Ovary (tissue), 9 donors: Measurements from ENCODE around the gene CTBP1. TPM values are rescaled to one million over a fixed set of nuclear protein-coding genes. Genes with fewer than 3 reads are reported as not detected.

Experiments
- DNase-seq, 5 donors: peaks; one replicate each; pipeline ENCODE4 v3.0.0-alpha.2; 2019 to 2020
- H3K27ac ChIP-seq, 2 donors: fragments of 200-600 bp; one replicate each; pipeline versions ENCODE4 v1.5.1 to v1.8.0; 2019 to 2022
- H3K27me3 ChIP-seq: fragments of 200-600 bp; one replicate; pipeline ENCODE4 v1.8.0; 2022
- H3K36me3 ChIP-seq: fragments of 200-600 bp; sonication (generic); one replicate; pipeline ENCODE4 v1.5.1; 2019
- H3K4me1 ChIP-seq: one replicate; pipeline ENCODE4 v1.8.1; 2013; ENCODE audit warnings: mild to moderate bottlenecking, moderate library complexity; ENCODE audit not compliant: insufficient read depth
- H3K4me3 ChIP-seq: fragments of 200-600 bp; sonication (generic); one replicate; pipeline ENCODE4 v1.5.1; 2017
- H3K9me3 ChIP-seq, 2 donors: fragments of 200-600 bp in 1 of 2; sonication (generic) in 1 of 2; one replicate each; pipeline versions ENCODE4 v1.5.1 to v1.8.1; 2013 to 2019; ENCODE audit warnings: mild to moderate bottlenecking in 1 of 2, moderate library complexity in 1 of 2
- EP300 ChIP-seq: sonication (generic); formaldehyde crosslinking; IDR thresholded peaks from one replicate; pipeline ENCODE4 v1.6.1; 2017; ENCODE audit warnings: antibody characterized with exemption
- POLR2A ChIP-seq: fragments of 450-650 bp; IDR thresholded peaks from one replicate; pipeline ENCODE4 v1.6.1; 2017; ENCODE audit warnings: antibody characterized with exemption, mild to moderate bottlenecking, moderate library complexity
- WGBS, 3 donors: extraction: QIAGEN DNeasy Blood & Tissue Kit in 1 of 3; methylation state at CpG; one replicate each; pipeline versions ENCODE4 v1.1.5 to v1.1.7; 2013 to 2017; 5-methylcytosine and 5-hydroxymethylcytosine counted together
- intact Hi-C, 4 donors: fragments of 100-400 bp; cut with DNase I; formaldehyde crosslinking; loops; one replicate each; pipeline versions ENCODE4 v1.11.0 to v1.15.1; 2022 to 2023
- polyA plus RNA-seq, 2 donors: library from polyadenylated mRNA; stranded (reverse); fragments of 200-250 nt in 1 of 2; fragments of 350-450 nt in 1 of 2; fragmentation: Illumina TruSeq in 1 of 2; extraction: RNeasy Lipid Tissue Mini Kit (QIAGEN cat#74804) in 1 of 2; gene quantifications; one replicate each; pipeline ENCODE4 v1.2.3, GENCODE V29; 2013 to 2014
- total RNA-seq, 7 donors: library from RNA; depleted of rRNA in 2 of 7; stranded (reverse); fragments of >200 nt in 2 of 7; fragmentation: NEBNext Ultra II Directional in 3 of 7; extraction: Animal tissue kit (Norgen Biotek cat#: 25700) in 3 of 7; gene quantifications; one replicate each; pipeline versions ENCODE4 v1.1.0 to v1.2.4, GENCODE V29; 2016 to 2023
- TF ChIP-seq, protein P1 (sequence below), 3 donors: fragments of 450-650 bp in 2 of 3; fragments of 200-600 bp in 1 of 3; IDR thresholded peaks; one replicate each; pipeline versions ENCODE4 v1.5.1 to v1.8.0; 2016 to 2022; ENCODE audit warnings: antibody characterized with exemption in 3 of 3, mild to moderate bottlenecking in 1 of 3
- donor health status: DM: no; HTN: no; CAD: no; lungs with moderate emphysema.
- donor health status: DM: no; HTN: no; CAD: no.
- donor health status: Bipolar disorder and iron deficiency.
- donor health status: DM: yes; HTN: yes; CAD: no.
- donor health status: DM: no; HTN: no; CAD: no.
- donor health status: DM: yes; HTN: yes; CAD: no.

Gene CTBP1
- total and polyA plus RNA-seq, 9 donors, result 45.7 to 231 (median 141) TPM

DNA sequence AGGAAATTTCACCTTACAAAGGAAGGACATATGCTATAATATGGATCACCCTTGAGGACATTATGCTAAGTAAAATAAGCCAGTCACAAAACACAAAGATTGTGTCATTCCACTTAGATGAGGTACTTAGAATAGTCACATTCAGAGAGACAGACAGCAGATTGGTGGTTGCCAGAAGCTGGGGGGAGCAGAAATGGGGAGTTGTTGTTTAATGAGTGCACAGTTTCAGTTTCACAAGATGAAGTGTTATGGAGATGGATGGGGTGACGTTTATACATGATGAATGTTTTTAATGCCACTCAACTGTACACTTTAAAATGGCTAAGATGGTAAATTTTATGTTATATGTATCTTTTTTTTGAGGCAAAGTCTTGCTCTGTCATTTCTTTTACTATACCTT is 61.7 kb downstream of the CTBP1 start:
- intact Hi-C loops, result no loop called here
- TF ChIP-seq EP300 (no peak), POLR2A (no peak)
- TF ChIP-seq, protein P1, sequence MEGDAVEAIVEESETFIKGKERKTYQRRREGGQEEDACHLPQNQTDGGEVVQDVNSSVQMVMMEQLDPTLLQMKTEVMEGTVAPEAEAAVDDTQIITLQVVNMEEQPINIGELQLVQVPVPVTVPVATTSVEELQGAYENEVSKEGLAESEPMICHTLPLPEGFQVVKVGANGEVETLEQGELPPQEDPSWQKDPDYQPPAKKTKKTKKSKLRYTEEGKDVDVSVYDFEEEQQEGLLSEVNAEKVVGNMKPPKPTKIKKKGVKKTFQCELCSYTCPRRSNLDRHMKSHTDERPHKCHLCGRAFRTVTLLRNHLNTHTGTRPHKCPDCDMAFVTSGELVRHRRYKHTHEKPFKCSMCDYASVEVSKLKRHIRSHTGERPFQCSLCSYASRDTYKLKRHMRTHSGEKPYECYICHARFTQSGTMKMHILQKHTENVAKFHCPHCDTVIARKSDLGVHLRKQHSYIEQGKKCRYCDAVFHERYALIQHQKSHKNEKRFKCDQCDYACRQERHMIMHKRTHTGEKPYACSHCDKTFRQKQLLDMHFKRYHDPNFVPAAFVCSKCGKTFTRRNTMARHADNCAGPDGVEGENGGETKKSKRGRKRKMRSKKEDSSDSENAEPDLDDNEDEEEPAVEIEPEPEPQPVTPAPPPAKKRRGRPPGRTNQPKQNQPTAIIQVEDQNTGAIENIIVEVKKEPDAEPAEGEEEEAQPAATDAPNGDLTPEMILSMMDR (IDR thresholded peaks at IDR 0.05), result no peak
- Histone ChIP-seq H3K4me1 (peaks cover 10% of the 10 kb centered on the region), H3K4me3 (no peak overlapping the region), H3K9me3 (no peaks in the 10 kb centered on the region), H3K27ac (no peak overlapping the region), H3K36me3 (no peaks in the 10 kb centered on the region), H3K27me3 (no peaks in the 10 kb centered on the region)
- 49 to 64% (median 56%) methylated on average over 1 of the region's 1 CpG for WGBS, 3 donors
- DNase-seq, result no peak

DNA sequence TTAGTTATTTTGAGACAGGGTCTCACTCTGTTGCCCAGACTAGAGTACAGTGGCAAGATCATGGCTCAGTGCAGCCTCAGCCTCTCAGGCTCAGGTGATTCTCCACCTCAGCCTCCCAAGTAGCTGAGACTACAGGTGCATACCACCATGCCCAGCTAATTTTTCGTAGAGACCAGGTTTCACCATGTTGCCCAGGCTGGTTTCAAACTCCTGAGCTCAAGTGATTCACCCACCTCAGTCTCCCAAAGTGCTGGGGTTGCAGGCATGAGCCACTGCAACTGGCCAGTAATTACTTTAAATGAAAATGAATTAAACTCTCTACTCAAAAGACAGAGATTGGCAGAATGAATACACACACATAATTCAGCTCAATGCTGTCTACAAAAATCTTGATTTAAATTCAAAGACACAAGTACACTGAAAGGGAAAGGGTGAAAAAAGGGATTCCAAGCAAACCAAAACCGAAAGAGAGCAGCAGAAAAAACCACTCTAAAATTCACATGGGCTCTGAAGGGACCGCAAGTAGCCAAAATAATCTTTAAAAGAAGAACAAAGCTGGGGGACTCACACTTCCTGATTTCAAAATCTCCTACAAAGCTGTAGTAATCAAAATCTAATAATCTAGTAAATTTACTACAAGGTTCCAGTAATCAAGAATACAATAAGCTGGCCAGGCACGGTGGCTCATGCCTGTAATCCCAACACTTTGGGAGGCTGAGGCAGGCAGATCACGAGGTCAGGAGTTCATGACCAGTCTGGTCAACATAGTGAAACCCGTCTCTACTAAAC is 64.8 kb downstream of the CTBP1 start:
- Histone ChIP-seq H3K9me3 (no peaks in the 10 kb centered on the region), H3K27ac (no peak overlapping the region)
- DNase-seq, result no peak

DNA sequence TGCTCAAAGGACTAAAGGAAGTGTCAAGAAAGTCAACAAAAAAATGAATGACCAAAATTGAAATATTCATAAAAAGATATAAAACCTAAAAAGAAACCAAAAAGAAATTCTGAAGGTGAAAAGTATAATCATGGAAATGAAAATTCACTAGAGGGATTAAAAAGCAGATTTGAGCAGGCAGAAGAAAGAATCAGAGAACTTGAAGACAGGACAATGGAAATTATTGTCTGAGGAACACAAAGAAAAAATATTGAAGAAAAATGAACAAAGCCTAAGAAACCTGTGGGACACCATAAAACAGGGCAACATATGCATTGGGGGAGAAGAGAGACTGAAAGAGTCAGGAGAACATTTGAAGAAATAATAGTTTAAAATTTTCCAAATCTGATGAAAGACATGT is 66.6 kb downstream of the CTBP1 start:
- Histone ChIP-seq H3K36me3 (no peaks in the 10 kb centered on the region), H3K9me3 (no peaks in the 10 kb centered on the region), H3K27ac (no peak overlapping the region), H3K4me3 (no peak overlapping the region), H3K4me1 (peaks cover 5% of the 10 kb centered on the region), H3K27me3 (no peaks in the 10 kb centered on the region)
- intact Hi-C loops, result no loop called here
- TF ChIP-seq, protein P1 (IDR thresholded peaks at IDR 0.05), result no peak
- TF ChIP-seq POLR2A (no peak), EP300 (no peak)
- no peak for DNase-seq

More for the DNA sequence above, 64.8 kb downstream of the CTBP1 start:
- no peak overlapping the region for H3K4me3 ChIP-seq
- no peaks in the 10 kb centered on the region for H3K36me3 ChIP-seq
- 23 to 29% (median 24%) methylated on average over 6 of the region's 6 CpGs for WGBS, 3 donors
- H3K27me3 ChIP-seq, result no peaks in the 10 kb centered on the region
- TF ChIP-seq EP300, result no peak
- TF ChIP-seq POLR2A, result no peak
- TF ChIP-seq, protein P1 (IDR thresholded peaks at IDR 0.05), result no peak
- peaks cover 5% of the 10 kb centered on the region for H3K4me1 ChIP-seq
- intact Hi-C loops, result no loop called here

DNA sequence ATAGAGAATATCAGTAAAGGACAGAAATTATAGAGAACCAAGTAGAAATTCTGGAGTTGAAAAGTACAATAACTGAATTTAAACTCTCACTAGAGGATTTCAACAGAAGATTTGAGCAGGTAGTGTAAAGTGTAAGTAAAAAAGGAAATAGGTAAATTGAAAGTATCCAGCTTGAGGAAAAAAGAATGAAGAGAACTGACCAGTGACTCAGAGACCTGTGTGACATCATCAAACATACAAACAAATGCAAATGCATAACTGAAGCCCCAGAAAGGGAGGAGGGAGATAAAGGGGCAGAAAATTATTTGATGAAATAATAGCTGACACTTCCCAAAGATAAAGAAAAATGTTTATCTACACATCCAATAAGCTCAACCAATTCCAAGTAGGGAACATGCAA is 68.3 kb downstream of the CTBP1 start:
- intact Hi-C loops, result no loop called here
- TF ChIP-seq EP300 (no peak), POLR2A (no peak)
- TF ChIP-seq, protein P1 (IDR thresholded peaks at IDR 0.05), result no peak
- H3K27me3 ChIP-seq, result no peaks in the 10 kb centered on the region
- H3K36me3 ChIP-seq, result no peaks in the 10 kb centered on the region
- no peak overlapping the region for H3K4me3 ChIP-seq
- peaks cover 5% of the 10 kb centered on the region for H3K4me1 ChIP-seq
- no peak overlapping the region for H3K27ac ChIP-seq
- no peaks in the 10 kb centered on the region for H3K9me3 ChIP-seq
- no peak for DNase-seq
